B cell (primary cell): ENCODE results near the gene RUNDC1. TPM values are rescaled to one million over a fixed set of nuclear protein-coding genes. Genes with fewer than 3 reads are reported as not detected.
A peak's percentile ranks its signal among the peaks of the same experiment; 100 is the strongest.

Experiments used
- ATAC-seq: fragments of 200-7000 bp; cut with Tn5 transposase; one replicate; pipeline ENCODE4 v1.10.0; 2021; ENCODE audit warnings: low read depth, mild to moderate bottlenecking, moderate number of reproducible peaks, moderate library complexity
- CTCF ChIA-PET: fragments of 350-600 bp; sonication (Branson Sonifier 250); formaldehyde crosslinking; loops from one replicate; lab custom pipeline; 2021; ENCODE audit warnings: antibody characterized with exemption, inconsistent platforms; lab: Charles Lee
- POLR2A ChIA-PET: fragments of 350-600 bp; sonication (Branson Sonifier 250); formaldehyde crosslinking; loops from one replicate; lab custom pipeline; 2021; ENCODE audit warnings: antibody characterized with exemption; lab: Charles Lee
- DNase-seq: peaks from one replicate; pipeline ENCODE4 v3.0.0; 2013
- H2AFZ ChIP-seq: 2 replicates; pipeline ENCODE4 v1.6.1; 2012; ENCODE audit warnings: mild to moderate bottlenecking, low read depth, low read length; ENCODE audit not compliant: insufficient read depth, poor library complexity, severe bottlenecking
- H3K27ac ChIP-seq, 2 donors: 1 replicate in 1 of 2; 2 replicates in 1 of 2; pipeline ENCODE4 v1.5.1; 2012 to 2013; ENCODE audit warnings: low read length in 2 of 2, mild to moderate bottlenecking in 2 of 2, moderate library complexity in 1 of 2
- H3K27me3 ChIP-seq, 4 experiments: fragments of 200-600 bp in 1 of 4; sonication (generic) in 1 of 4; replicated peaks in 1 of 4; 1 replicate in 2 of 4; 2 replicates in 2 of 4; pipeline versions ENCODE4 v1.6.1 to v1.7.0; 2013 to 2016; ENCODE audit warnings: low read length in 3 of 4, mild to moderate bottlenecking in 2 of 4, mixed read lengths in 1 of 4, moderate library complexity in 1 of 4; ENCODE audit not compliant: insufficient read depth in 4 of 4, control insufficient read depth in 3 of 4; ENCODE audit errors: control extremely low read depth in 1 of 4
- H3K36me3 ChIP-seq, 2 experiments: replicated peaks in 1 of 2; 1 replicate in 1 of 2; 2 replicates in 1 of 2; pipeline versions ENCODE4 v1.6.1 to v1.7.1; 2013; ENCODE audit warnings: low read length in 1 of 2; ENCODE audit not compliant: insufficient read depth in 2 of 2, control insufficient read depth in 1 of 2; ENCODE audit errors: control extremely low read depth in 1 of 2, extremely low read depth in 1 of 2
- H3K4me1 ChIP-seq, 2 donors: fragments of 200-600 bp in 1 of 2; sonication (generic) in 1 of 2; 1 replicate in 1 of 2; 2 replicates in 1 of 2; pipeline versions ENCODE4 v1.5.1 to v1.6.1; 2013 to 2017; ENCODE audit warnings: low read length in 2 of 2; ENCODE audit not compliant: control insufficient read depth in 2 of 2, insufficient read depth in 2 of 2
- H3K4me2 ChIP-seq: replicated peaks from 2 replicates; pipeline ENCODE3; 2012; ENCODE audit warnings: mild to moderate bottlenecking, low read depth, low read length; ENCODE audit not compliant: poor library complexity, severe bottlenecking
- H3K4me3 ChIP-seq, 5 experiments: fragments of 200-600 bp in 1 of 5; sonication (generic) in 1 of 5; 1 replicate in 3 of 5; 2 replicates in 2 of 5; pipeline versions ENCODE4 v1.5.1 to v1.7.0; 2011 to 2016; ENCODE audit warnings: low read length in 4 of 5, mild to moderate bottlenecking in 4 of 5, low read depth in 2 of 5, control low read depth in 1 of 5, moderate library complexity in 1 of 5; ENCODE audit not compliant: insufficient read depth in 1 of 5; ENCODE audit errors: control extremely low read depth in 1 of 5, extremely low read depth in 1 of 5
- H3K79me2 ChIP-seq: fragments of 200-600 bp; sonication (generic); one replicate; pipeline ENCODE4 v1.6.0; 2016; ENCODE audit warnings: low read length; ENCODE audit not compliant: control insufficient read depth, insufficient read depth
- H3K9ac ChIP-seq: fragments of 200-600 bp; sonication (generic); 2 replicates; pipeline ENCODE4 v1.6.1; 2017; ENCODE audit warnings: mild to moderate bottlenecking, low read length, moderate library complexity
- H3K9me3 ChIP-seq, 3 donors: one replicate each; pipeline versions ENCODE4 v1.6.1 to v1.7.1; 2013; ENCODE audit warnings: low read length in 2 of 3; ENCODE audit not compliant: control insufficient read depth in 2 of 3, insufficient read depth in 1 of 3; ENCODE audit errors: control extremely low read depth in 1 of 3
- H4K20me1 ChIP-seq: 2 replicates; pipeline ENCODE4 v1.6.0; 2012; ENCODE audit warnings: mild to moderate bottlenecking, low read length; ENCODE audit not compliant: insufficient read depth, control insufficient read depth, poor library complexity, severe bottlenecking
- H3K27ac Mint-ChIP-seq: one replicate; pipeline ENCODE4 v1.8.0; 2021; ENCODE audit warnings: mixed read lengths
- H3K27me3 Mint-ChIP-seq: one replicate; pipeline ENCODE4 v1.8.0; 2021; ENCODE audit warnings: mixed read lengths
- H3K4me1 Mint-ChIP-seq: one replicate; pipeline ENCODE4 v1.8.0; 2021; ENCODE audit warnings: mixed read lengths
- H3K4me3 Mint-ChIP-seq: one replicate; pipeline ENCODE4 v1.8.0; 2021; ENCODE audit warnings: mixed read lengths
- H3K9me3 Mint-ChIP-seq: one replicate; pipeline ENCODE4 v1.8.0; 2022; ENCODE audit warnings: mixed read lengths; ENCODE audit not compliant: insufficient read depth
- CTCF ChIP-seq: fragments of 200-600 bp; IDR thresholded peaks from one replicate; pipeline ENCODE4 v1.8.0; 2022; ENCODE audit warnings: antibody characterized with exemption, mild to moderate bottlenecking
- EZH2 ChIP-seq: IDR thresholded peaks from 2 replicates; pipeline ENCODE4 v1.6.1; 2012; ENCODE audit warnings: borderline replicate concordance, low read depth, mild to moderate bottlenecking, moderate library complexity, low read length; ENCODE audit not compliant: insufficient read depth, poor library complexity, severe bottlenecking
- WGBS: methylation state at CpG from one replicate; pipeline ENCODE4 v1.1.5; 2013; ENCODE audit warnings: missing lambda C conversion rate; ENCODE audit not compliant: insufficient coverage; 5-methylcytosine and 5-hydroxymethylcytosine counted together
- intact Hi-C: fragments of 100-400 bp; cut with micrococcal nuclease; formaldehyde crosslinking; loops from one replicate; pipeline ENCODE4 v1.10.0; 2022
- polyA minus RNA-seq: library from RNA; depleted of rRNA, polyadenylated mRNA; stranded (reverse); fragments of >200 nt; gene quantifications from 2 replicates; pipeline ENCODE4 v1.2.3, GENCODE V29; 2012
- polyA plus RNA-seq: library from polyadenylated mRNA; depleted of rRNA; stranded (reverse); fragments of >200 nt; gene quantifications from 2 replicates; pipeline ENCODE4 v1.2.3, GENCODE V29; 2012
- total RNA-seq, 2 donors: library from RNA; stranded (reverse); fragments of 120-200 nt in 1 of 2; gene quantifications; 1 replicate in 1 of 2; 2 replicates in 1 of 2; pipeline versions ENCODE4 v1.2.3 to v1.2.4, GENCODE V29; 2013 to 2022

RUNDC1 gene
- total RNA-seq: 43.7 and 45.6 TPM in 2 replicates
- total RNA-seq (2013): 22.5 TPM
- 12.8 and 14.6 TPM in 2 replicates for polyA plus RNA-seq
- polyA minus RNA-seq: 18.1 and 23.4 TPM in 2 replicates

GRCh38 chr17:42980274-42980765 is at the start of gene RUNDC1:
Gene RUNDC1, plus strand, starts transcription at chr17:42980565. Its CDS starts 12 bp downstream, at chr17:42980577.
- Histone ChIP-seq H4K20me1 (no peaks in the 10 kb centered on the region), H3K9me3 (no peaks in the 10 kb centered on the region), H3K4me3 (peak within 1 kb of the TSS; percentile 83 to 90 (median 88)), H3K4me2 (peak within 1 kb of the TSS; percentile 93), H2AFZ (peak within 1 kb of the TSS; percentile 81), H3K27me3 (no peaks in the 10 kb centered on the region), H3K36me3 (peaks cover 0 to 3% of the 10 kb centered on the region in 2 experiments), H3K79me2 (peaks cover 51% of the 10 kb centered on the region), H3K4me1 (peaks cover 42 to 53% of the 10 kb centered on the region in 2 donors), H3K27ac (peak within 1 kb of the TSS; percentile 80 to 86), H3K9ac (peak within 1 kb of the TSS; percentile 79)
- under 1% methylated on average over 39 of the region's 39 CpGs for whole genome bisulfite sequencing
- Mint-ChIP-seq H3K9me3 (no peaks in the 10 kb centered on the region), H3K27ac (peak within 1 kb of the TSS; percentile 96), H3K4me1 (peaks cover 45% of the 10 kb centered on the region), H3K4me3 (peak within 1 kb of the TSS; percentile 99), H3K27me3 (no peaks in the 10 kb centered on the region)
- no peak for TF ChIP-seq CTCF
- no peak for TF ChIP-seq EZH2
- DNase-seq (peak; percentile 97), ATAC-seq (peak; percentile 82)
- POLR2A ChIA-PET: interaction anchor here (2.2 kb wide), 1 partner anchor 18 kb away, joined by 13 read pairs; the partner anchor contains the start of gene RPL27
- intact Hi-C loops: loop anchor here (1.0 to 10.0 kb wide), 7 partner anchors 16 to 408 kb away; partner anchors contain the start of genes AARSD1, PLEKHH3, PSME3 and RETREG3
- CTCF ChIA-PET: interaction anchor here (1.0 to 2.2 kb wide), 3 partner anchors 13 to 355 kb away, joined by 3 to 14 read pairs (median 4); partner anchors contain the start of gene RPL27
